Measurements from ENCODE around the gene SPSB2. TPM values are rescaled to one million over a fixed set of nuclear protein-coding genes. Genes with fewer than 3 reads are reported as not detected.
"Not testable (repeated sequence)": the region's sequence is repeated elsewhere in the genome, so short reads cannot be mapped to it uniquely, and the experiment has no call there.

Gene SPSB2
- total RNA-seq, 1 donor from 2014 or later: 4.5 TPM

DNA sequence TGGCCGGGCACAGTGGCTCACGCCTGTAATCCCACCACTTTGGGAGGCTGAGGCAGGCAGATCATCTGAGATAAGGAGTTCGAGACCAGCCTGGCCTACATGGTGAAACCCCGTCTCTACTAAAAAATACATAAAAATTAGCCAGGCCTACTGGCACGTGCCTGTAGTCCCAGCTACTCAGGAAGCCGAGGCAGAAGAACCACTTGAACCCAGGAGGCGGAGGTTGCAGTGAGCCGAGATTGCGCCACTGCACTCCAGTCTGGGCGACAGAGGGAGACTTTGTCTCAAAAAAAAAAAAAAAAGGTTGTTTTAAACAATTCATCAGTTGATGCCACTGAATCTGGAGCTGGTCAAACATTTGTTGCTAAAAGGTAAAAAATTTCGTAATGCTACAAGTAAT is 6.7 kb upstream of the SPSB2 start:
- intact Hi-C loops (cut with DNase I); DNase-seq (ENCODE audit: low spot score): not testable (repeated sequence)

DNA sequence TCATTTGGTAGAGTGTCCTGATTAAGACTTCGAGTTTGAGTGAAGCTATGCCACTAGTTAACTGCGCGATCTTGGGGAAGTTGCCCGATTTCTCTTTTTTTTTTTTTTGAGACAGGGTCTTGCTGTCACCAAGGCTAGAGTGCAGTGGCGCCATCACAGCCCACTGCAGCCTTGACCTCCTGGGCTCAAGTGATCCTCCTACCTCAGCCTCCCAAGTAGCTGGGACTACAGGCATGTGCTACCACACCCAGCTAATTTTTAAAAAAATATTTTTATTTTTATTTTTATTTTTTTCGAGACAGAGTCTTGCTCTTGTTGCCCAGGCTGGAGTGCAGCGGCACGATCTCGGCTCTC is 889 bp upstream of the SPSB2 start:
- DNase-seq (ENCODE audit: low spot score); intact Hi-C loops (cut with DNase I): not testable (repeated sequence)

DNA sequence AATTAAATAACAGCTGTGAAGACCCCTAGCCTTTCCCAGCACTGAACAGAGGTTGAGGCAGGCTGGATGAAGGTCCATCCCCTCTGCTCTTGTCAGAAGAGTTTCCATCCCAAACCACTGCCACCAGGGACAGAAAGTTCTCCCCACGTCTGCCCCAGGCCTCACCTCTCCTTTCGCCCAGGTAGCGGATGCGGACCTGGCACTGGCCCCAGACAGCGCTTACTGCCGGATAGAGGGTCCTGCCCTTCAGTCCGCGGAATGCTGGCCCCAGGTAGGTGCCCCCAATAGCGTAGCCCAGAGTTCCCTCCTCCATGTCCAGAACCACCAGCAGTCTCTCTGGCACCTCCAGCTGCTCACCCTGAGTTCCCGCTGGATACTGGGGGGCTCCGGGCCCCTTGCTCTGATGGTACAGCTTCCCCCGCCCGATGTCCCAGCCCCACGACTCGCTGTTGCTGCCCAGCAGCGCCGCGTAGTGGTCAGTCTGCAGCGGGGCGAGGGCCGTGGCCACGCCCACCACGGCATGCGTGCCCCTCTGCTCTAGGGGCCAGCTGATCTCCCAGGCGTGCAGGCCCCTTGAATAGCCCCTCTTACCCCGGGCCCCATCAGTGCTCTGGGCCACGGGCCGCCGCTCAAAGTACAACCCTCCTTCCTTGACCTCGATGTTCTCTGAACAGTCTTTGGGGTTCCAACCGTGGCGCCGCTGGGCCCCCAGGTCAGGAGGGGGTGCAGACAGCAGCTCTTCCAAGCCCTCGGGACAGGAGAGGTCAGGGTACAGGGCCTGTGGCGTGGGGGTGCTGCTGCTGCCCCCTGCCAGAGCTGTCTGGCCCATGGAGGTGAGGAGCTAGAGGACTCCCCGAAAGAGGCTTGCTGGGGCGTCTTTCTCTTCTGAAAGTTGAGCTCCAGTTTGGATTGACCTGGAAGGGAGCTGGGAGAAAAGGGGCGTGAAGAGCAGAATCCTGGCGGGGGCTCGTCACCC is 742 bp downstream of the SPSB2 start:
- intact Hi-C loops (cut with DNase I): loop anchor here (2.0 kb wide), 1 partner anchor 32 kb away; the partner anchor contains the start of gene LRRC23
- peak; percentile 94 for DNase-seq (ENCODE audit: low spot score)

DNA sequence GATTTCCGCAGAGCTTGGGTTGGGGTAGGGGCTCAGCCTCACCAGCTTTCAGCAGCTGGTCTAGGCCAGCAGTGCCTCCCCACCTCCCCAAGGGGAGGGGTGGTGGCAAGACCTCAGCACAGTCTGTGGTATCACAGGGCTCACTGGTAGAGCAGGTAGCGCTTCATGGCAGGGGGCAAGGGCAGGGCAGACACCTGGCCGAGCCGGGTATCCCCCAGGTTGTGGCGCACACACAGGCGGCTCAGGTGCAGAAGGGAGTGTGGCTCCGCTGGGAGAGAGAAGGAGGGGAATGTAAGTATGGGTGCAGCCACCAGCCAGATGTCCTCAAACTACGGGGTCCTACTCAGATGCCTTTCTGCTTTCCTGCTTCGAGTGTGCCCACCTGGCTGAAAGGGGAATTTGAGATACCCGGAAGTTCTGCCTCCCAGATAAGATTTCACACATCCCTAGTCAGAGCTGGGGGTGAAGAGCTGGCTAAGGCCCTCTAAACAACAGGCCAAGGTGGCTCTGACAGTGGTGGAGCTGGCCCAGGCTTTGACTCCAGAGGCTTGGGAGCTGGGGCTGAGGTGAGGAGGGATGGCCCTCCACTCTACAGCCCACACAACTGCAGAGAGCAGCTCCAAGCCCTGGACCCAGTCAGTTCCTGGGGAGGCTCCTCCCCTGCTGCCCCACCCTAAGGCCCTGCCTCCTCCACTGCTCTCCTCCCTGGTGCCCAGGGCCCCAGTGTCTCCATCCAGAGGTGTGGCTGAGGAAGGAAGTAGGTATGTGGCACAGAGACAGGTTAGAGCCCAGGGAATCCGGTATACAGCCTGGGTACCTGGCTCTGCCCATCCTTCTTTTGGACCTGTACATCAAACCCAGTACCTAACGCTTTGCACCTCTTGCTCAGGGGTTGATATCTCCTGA is 1.8 kb downstream of the SPSB2 start:
- intact Hi-C loops (cut with DNase I): no loop called here
- DNase-seq (ENCODE audit: low spot score): no peak

DNA sequence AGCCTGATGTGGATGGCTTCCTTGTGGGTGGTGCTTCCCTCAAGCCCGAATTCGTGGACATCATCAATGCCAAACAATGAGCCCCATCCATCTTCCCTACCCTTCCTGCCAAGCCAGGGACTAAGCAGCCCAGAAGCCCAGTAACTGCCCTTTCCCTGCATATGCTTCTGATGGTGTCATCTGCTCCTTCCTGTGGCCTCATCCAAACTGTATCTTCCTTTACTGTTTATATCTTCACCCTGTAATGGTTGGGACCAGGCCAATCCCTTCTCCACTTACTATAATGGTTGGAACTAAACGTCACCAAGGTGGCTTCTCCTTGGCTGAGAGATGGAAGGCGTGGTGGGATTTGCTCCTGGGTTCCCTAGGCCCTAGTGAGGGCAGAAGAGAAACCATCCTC is 2.8 kb downstream of the SPSB2 start:
- DNase-seq (ENCODE audit: low spot score); intact Hi-C loops (cut with DNase I): not testable (repeated sequence)

DNA sequence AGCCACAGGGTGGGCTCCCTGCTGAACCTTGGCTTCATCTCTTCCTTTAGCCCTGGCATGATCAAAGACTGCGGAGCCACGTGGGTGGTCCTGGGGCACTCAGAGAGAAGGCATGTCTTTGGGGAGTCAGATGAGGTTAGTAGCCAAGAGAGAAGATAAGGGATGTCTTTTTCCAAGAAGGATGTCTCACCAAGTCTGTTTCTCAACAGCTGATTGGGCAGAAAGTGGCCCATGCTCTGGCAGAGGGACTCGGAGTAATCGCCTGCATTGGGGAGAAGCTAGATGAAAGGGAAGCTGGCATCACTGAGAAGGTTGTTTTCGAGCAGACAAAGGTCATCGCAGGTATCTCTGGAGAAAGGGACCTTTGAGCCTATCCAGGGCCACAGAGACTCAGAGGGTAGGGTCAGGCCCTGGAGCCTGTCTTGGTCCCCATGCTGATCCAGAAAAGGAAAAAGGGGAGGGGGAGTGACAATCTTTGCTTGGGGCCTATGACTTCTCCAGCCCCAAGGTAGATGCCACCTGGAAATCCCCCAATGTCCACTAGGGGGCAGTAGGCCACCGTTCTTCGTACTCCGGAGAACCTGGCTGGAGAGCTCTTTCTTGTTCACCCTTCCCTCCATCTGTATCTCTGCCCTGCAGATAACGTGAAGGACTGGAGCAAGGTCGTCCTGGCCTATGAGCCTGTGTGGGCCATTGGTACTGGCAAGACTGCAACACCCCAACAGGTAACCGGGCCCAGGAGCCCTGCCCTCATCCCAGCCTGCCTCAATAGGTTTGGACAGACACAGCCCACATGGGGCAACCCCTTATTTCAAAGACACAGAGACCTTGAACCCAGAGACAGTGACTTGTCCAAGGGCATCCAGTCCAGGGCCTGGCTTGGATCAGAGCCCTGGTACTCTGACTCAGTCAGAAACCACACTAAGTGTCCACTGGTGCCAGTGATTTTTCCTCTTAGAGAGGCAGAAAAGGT is 3.8 kb downstream of the SPSB2 start:
- intact Hi-C loops (cut with DNase I): no loop called here

GRCh38 chr12:6868211-6869048 is 4.7 kb downstream of the SPSB2 start:
- no peak for DNase-seq (ENCODE audit: low spot score)
- intact Hi-C loops (cut with DNase I): no loop called here

More for the DNA sequence above, 3.8 kb downstream of the SPSB2 start:
- peak; percentile 90 for DNase-seq (ENCODE audit: low spot score)

GRCh38 chr12:6867413-6868210 is 5.5 kb downstream of the SPSB2 start, which contains the start of gene TPI1:
TSS of gene TPI1 (plus strand) at chr12:6867531. CDS start at chr12:6867567, 36 bp downstream.
- intact Hi-C loops (cut with DNase I): no loop called here
- DNase-seq (ENCODE audit: low spot score): peak; percentile 95

DNA sequence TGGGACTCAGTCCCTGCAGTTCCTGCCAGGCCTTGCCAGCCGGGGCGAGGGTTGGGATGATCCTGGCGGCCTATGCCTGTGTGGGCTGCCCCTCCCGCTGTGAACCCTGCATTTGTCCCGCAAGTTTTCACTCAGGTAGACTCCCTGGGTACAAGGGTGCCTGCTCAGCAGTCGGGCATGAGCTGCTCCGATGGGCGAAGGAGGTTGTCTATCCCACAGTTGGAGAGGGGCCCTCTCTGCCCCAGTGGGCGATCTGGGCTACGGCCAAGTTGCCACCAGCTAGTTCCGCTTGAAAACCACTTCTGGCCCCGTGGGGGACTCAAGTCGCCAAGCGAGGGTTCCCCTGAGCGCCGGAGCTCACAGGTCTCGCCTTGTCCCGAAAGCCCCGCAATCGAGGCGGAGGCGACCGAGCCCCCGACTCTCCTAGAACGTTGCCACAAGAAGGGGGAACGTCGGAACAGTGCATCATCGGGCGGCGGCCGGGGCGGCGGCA is 6.1 kb downstream of the SPSB2 start:
- intact Hi-C loops (cut with DNase I): no loop called here
- DNase-seq (ENCODE audit: low spot score): no peak

- intact Hi-C loops (cut with DNase I): no loop called here
- DNase-seq (ENCODE audit: low spot score): no peak
Measured at GRCh38 chr12:6866163-6866919, 6.8 kb downstream of the SPSB2 start.

- DNase-seq (ENCODE audit: low spot score); intact Hi-C loops (cut with DNase I): not testable (repeated sequence)
Measured at GRCh38 chr12:6865307-6865706, 7.8 kb downstream of the SPSB2 start.

DNA sequence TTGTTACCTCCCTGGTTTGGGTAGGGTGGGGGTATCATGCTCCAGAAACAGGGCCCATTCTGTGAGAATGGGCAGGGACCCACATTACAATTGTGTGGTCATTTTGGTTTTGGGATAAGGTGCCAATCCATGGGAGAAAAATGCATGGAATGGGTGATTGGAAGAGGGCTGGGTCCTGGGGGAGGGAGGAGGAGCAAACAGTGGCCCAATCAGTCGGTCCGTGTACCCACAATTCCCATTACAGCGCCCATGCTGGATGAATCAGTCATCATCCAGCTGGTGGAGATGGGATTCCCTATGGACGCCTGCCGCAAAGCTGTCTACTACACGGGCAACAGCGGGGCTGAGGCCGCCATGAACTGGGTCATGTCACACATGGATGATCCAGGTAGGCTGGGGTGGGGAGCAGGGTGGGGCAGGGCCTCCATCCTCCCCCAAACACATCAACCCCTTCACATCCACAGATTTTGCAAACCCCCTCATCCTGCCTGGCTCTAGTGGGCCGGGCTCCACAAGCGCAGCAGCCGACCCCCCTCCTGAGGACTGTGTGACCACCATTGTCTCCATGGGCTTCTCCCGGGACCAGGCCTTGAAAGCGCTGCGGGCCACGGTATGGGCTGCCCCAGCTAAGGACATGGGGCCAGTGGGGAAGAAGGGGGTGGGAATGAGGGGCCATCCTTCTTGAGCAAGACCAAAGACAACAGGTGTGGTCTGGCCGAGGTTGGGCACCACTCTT is 9.3 kb downstream of the SPSB2 start:
- intact Hi-C loops (cut with DNase I): no loop called here
- no peak for DNase-seq (ENCODE audit: low spot score)

DNA sequence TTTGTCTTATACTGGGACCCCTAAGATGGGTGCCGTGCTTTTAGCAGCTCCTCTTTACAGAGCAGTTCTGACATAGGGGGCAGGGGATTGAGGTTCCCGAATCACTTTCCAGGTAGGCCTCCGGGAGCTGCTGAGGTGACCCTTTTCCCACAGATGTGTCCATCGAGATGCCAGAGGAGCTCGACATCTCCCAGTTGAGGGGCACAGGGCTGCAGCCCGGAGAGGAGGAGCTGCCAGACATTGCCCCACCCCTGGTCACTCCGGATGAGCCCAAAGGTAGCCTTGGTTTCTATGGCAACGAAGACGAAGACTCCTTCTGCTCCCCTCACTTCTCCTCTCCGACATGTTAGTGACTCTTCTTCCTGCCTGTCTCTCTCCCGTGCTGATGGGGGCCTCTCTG is 10.1 kb downstream of the SPSB2 start:
- DNase-seq (ENCODE audit: low spot score): no peak
- intact Hi-C loops (cut with DNase I): no loop called here

- intact Hi-C loops (cut with DNase I): no loop called here
- no peak for DNase-seq (ENCODE audit: low spot score)
Measured at GRCh38 chr12:6861391-6861790, 11.7 kb downstream of the SPSB2 start.

DNA sequence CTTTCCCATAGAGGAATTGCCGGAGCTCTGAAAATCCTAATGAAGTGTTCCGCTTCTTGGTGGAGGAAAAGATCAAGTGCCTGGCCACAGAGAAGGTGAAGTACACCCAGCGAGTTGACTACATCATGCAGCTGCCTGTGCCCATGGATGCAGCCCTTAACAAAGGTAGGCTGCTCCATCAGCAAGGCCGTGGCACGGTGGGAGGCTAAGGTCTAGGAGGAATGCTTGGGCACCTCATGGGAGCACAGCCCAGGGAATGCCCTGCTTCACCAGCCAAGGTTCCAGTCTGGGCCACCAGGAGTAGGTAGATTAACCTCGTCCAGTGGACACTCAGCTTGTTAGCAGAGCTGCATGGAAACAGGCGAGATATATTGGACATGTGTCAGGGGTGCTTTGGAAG is 12.2 kb downstream of the SPSB2 start:
- intact Hi-C loops (cut with DNase I): no loop called here
- no peak for DNase-seq (ENCODE audit: low spot score)

DNA sequence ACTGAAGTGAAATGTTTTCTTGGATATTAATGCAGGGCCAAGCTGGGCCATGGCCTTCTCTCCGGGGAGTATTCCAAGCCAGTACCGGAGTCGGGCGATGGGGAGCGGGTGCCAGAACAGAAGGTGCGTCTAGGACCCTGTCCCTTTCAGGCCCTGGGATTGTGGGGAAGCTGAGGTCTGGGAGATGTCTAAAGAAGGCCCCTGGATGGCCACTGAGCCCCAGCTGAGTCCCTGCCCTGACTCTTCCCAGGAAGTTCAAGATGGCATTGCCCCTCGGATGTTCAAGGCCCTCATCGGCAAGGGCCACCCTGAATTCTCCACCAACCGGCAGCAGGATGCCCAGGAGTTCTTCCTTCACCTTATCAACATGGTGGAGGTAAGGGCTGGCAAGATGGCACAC is 13.0 kb downstream of the SPSB2 start:
- intact Hi-C loops (cut with DNase I): no loop called here
- no peak for DNase-seq (ENCODE audit: low spot score)
